ENCODE results near the gene SLC49A4.

- TF ChIP-seq CTCF (IDR thresholded peaks at IDR 0.05; ENCODE audit: poor library complexity) (no peak), EZH2phosphoT487 (IDR thresholded peaks at IDR 0.05; ENCODE audit: low read depth, severe bottlenecking, unreplicated experiment) (no peak)
Observed at GRCh38 chr3:122782804-122783203, 12.1 kb upstream of the SLC49A4 start.

Measured in hepatocyte (in vitro differentiated cells).